GM19035 (cell line): ENCODE results near the gene ENAM.
"Not testable (repeated sequence)": the region's sequence is repeated elsewhere in the genome, so short reads cannot be mapped to it uniquely, and the experiment has no call there.

Experiments used
- ATAC-seq: cut with Tn5 transposase; IDR thresholded peaks from one replicate; pipeline ENCODE4 v1.9.1; 2021; ENCODE audit not compliant: unreplicated experiment

ENAM gene

DNA sequence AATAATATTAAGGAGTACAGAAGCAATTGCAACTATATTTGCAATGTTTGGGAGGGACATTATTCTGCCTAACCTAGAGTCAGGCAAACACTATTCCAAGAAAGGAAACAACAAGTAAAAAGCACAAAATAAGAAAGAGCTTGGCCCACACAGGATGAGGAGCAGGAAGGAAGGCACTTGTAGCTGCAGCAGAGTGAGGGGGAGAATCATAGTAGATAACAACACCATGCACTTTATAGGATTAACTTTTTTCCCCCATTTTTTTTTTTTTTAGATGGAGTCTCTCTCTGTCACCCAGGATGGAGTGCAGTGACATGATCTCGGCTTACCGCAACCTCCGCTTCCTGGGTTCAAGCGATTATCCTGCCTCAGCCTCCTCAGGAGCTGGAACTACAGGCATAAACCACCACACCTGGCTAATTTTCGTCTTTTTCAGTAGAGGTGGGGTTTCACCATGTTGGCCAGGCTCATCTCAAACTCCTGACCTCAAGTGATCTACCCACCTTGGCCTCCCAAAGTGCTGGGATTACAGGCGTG lies 48.1 kb downstream of the ENAM start:
- ATAC-seq: no peak

DNA sequence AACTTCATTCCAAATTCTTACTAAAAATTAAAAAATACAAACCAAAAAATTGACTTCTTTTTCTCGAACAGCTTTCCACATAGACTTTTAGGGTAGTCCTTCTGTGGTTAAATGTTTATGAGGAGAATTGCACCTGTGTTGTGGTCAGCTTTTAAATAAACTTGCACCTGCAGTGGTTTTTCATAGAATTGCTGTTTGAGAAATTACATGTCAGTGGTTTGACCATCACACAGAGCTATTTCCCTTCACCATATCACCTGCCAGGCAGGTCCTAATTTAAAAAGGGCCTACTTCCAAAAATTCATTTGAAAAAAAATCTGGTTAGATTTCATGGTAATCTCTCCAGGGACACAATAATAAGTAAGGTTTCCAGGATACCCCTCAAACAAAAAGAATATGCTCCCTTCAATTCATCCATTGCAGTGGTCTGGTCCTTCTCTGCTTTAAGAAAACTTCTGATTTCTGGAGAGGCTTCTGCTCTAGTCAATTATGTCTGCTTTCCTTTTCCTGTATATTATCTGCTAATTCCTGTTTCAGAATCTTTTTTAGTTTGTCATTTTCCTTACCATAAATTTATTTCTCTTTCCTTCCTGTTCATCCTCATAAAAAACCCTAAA lies 49.9 kb downstream of the ENAM start:
- ATAC-seq: peak; percentile 83

DNA sequence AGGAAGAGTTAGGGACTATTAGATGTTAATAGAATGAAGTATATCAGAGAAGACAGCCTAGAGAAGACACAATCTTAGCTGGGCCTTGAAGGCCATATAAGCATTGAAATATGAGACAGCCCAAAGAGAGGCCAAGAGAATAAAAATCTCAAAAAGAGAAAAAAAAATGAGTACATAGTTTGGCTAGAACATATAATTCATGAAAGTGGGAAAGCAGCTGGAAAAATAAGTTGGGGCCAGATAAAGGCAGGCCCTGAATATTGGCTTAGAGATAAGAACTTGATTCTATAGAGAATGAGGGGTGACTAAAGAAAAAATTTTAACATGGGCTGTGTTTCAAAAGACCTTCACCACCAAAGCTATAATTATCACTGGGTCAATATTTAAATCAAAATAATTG lies 52.4 kb downstream of the ENAM start:
- no peak for ATAC-seq

GRCh38 chr4:70681704-70682103 lies 53.2 kb downstream of the ENAM start:
- peak; percentile 44 for ATAC-seq

DNA sequence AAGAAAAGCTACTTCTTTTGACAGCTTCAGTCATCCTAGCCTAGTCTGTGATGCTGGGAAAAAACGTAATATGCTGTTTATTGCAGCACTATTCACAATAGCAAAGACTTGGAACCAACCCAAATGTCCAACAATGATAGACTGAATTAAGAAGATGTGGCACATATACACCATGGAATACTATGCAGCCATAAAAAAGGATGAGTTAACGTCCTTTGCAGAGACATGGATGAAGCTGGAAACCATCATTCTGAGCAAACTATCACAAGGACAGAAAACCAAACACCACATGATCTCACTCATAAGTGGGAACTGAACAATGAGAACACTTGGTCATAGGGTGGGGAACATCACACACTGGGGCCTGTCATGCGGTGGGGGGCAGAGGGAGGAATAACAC lies 53.6 kb downstream of the ENAM start:
- not testable (repeated sequence) for ATAC-seq

DNA sequence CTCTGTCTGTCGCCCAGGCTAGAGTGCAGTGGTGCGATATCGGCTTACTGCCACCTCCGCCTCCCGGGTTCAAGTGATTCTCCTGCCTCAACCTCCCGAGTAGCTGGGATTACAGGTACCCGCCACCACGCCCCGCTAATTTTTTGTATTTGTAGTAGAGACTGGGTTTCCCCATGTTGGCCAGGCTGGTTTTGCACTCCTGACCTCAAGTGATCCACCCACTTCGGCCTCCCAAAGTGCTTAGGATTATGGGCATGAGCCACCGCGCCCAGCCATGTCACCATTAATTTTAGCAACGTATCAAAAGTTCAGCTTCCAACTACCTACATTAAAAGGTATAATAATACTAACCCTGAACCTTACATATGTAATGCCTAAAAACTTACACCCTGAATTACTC lies 58.8 kb downstream of the ENAM start:
- ATAC-seq: no peak

- peak; percentile 94 for ATAC-seq
Observed at GRCh38 chr4:70687821-70688794, 59.6 kb downstream of the ENAM start, which contains the start of gene UTP3. TSS of gene UTP3 (plus strand) at chr4:70688532. CDS start at chr4:70688678, 146 bp downstream.

GRCh38 chr4:70688795-70689231 lies 60.3 kb downstream of the ENAM start:
- peak; percentile 4 for ATAC-seq

DNA sequence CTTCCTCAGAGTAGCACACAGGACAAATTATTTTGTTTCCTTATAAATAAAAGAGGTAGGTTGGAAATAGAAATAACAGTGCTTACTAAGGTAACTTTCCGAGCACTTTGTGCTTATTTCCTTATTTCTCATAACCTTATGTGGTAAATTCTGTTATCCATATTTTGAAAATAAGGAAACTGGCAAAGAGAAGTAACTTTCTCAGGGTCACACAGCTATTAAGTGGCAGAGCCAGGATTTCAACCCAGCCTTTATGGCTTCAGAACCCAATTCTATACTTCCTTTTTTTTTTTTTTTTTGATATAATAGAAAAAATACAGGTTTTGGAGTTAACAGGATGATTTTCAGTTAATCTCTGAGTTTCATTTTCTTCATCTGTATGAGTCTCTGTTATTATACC lies 63.1 kb downstream of the ENAM start:
- no peak for ATAC-seq

DNA sequence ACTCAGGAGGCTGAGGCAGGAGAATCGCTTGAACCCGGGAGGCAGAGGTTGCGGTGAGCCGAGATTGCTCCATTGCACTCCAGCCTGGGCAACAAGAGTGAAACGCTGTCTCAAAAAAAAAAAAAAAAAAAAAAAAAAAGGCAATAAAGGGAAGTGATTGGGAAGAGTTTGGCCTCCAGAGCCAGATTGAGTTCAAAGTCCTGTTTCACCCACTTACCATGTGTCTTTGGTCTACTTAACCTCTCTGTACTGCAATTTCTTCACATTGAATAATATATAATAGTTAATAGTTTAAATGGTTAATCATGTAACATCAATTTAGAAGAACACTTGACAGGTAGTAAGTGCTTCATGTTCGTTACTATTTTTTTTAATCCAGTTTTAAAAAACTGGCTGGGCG lies 66.1 kb downstream of the ENAM start:
- ATAC-seq: not testable (repeated sequence)
